A549 (cell line): ENCODE results near the gene TPD52L1.

Experiments
- CTCF ChIP-seq: fragments of >200 bp; sonication (Bioruptor Twin); formaldehyde crosslinking; IDR thresholded peaks from 3 replicates; pipeline ENCODE4 v1.5.1; 2016
- HEYL ChIP-seq: fragments of 250-450 bp; sonication (Bioruptor Pico); IDR thresholded peaks from 2 replicates; pipeline ENCODE4 v1.8.0; 2021; ENCODE audit warnings: mild to moderate bottlenecking, moderate library complexity
- PHF8 ChIP-seq: fragments of 200-600 bp; sonication (generic); IDR thresholded peaks from 2 replicates; pipeline ENCODE4 v1.6.1; 2016; ENCODE audit warnings: low read depth, mild to moderate bottlenecking, antibody characterized with exemption, moderate library complexity, borderline replicate concordance
- POLR2A ChIP-seq: IDR thresholded peaks from 2 replicates; pipeline ENCODE4 v1.6.1; 2012; ENCODE audit warnings: mild to moderate bottlenecking, low read length
- TFCP2L1 ChIP-seq: fragments of 250-450 bp; sonication (Bioruptor Pico); IDR thresholded peaks from 2 replicates; pipeline ENCODE4 v1.5.0; 2021; ENCODE audit warnings: mild to moderate bottlenecking
- ZFP36 ChIP-seq: fragments of 450-650 bp; IDR thresholded peaks from 2 replicates; pipeline ENCODE4 v1.6.1; 2014; ENCODE audit warnings: borderline replicate concordance; ENCODE audit not compliant: partially characterized antibody

GRCh38 chr6:125165256-125165655 lies 11.7 kb downstream of the TPD52L1 start:
- no peak for TF ChIP-seq CTCF
- no peak for TF ChIP-seq PHF8
- TF ChIP-seq TFCP2L1 = no peak
- TF ChIP-seq HEYL (CRISPR knock-in tag) = no peak
- no peak for TF ChIP-seq ZFP36
- no peak for TF ChIP-seq POLR2A
